ENCODE data around the gene NLK.
"Not testable (repeated sequence)": the region's sequence is repeated elsewhere in the genome, so short reads cannot be mapped to it uniquely, and the experiment has no call there.

DNA sequence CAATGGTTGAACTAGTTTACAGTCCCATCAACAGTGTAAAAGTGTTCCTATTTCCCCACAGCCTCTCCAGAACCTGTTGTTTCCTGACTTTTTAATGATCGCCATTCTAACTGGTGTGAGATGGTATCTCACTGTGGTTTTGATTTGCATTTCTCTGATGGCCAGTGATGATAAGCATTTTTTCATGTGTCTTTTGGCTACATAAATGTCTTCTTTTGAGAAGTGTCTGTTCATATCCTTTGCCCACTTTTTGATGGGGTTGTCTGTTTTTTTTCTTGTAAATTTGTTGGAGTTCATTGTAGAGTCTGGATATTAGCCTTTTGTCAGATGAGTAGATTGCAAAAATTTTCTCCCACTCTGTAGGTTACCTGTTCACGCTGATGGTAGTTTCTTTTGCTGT is 6.6 kb upstream of the NLK start:
- TF ChIP-seq, protein P1, sequence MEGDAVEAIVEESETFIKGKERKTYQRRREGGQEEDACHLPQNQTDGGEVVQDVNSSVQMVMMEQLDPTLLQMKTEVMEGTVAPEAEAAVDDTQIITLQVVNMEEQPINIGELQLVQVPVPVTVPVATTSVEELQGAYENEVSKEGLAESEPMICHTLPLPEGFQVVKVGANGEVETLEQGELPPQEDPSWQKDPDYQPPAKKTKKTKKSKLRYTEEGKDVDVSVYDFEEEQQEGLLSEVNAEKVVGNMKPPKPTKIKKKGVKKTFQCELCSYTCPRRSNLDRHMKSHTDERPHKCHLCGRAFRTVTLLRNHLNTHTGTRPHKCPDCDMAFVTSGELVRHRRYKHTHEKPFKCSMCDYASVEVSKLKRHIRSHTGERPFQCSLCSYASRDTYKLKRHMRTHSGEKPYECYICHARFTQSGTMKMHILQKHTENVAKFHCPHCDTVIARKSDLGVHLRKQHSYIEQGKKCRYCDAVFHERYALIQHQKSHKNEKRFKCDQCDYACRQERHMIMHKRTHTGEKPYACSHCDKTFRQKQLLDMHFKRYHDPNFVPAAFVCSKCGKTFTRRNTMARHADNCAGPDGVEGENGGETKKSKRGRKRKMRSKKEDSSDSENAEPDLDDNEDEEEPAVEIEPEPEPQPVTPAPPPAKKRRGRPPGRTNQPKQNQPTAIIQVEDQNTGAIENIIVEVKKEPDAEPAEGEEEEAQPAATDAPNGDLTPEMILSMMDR (conservative IDR thresholded peaks at IDR 0.05; ENCODE audit: low read length), result not testable (repeated sequence)
- TF ChIP-seq EZH2phosphoT487 (IDR thresholded peaks at IDR 0.05; ENCODE audit: borderline replicate concordance), result not testable (repeated sequence)

All from Loucy (cell line).